A549 (cell line): ENCODE data around the gene CCR8.

ENCODE experiments used
- CHD2 ChIP-seq: fragments of 150-350 bp; IDR thresholded peaks from 2 replicates; pipeline ENCODE4 v1.6.1; 2014; ENCODE audit warnings: low read length; ENCODE audit not compliant: partially characterized antibody
- CTCF ChIP-seq: fragments of >200 bp; sonication (Bioruptor Twin); formaldehyde crosslinking; IDR thresholded peaks from 3 replicates; pipeline ENCODE4 v1.5.1; 2016
- EP300 ChIP-seq, 2 experiments: fragments of >200 bp; sonication (Bioruptor Twin); formaldehyde crosslinking; IDR thresholded peaks; 2 replicates in 1 of 2; 3 replicates in 1 of 2; pipeline ENCODE4 v1.6.1; 2016 to 2017
- MYC ChIP-seq: IDR thresholded peaks from 2 replicates; pipeline ENCODE4 v1.6.1; 2012; ENCODE audit warnings: mild to moderate bottlenecking, inconsistent platforms, low read length, improper control_type of control experiment, borderline replicate concordance
- POLR2A ChIP-seq: IDR thresholded peaks from 2 replicates; pipeline ENCODE4 v1.6.1; 2012; ENCODE audit warnings: mild to moderate bottlenecking, low read length
- TP53 ChIP-seq: fragments of 250-450 bp; sonication (Bioruptor Pico); IDR thresholded peaks from 2 replicates; pipeline ENCODE4 v1.5.0; 2021; ENCODE audit warnings: mild to moderate bottlenecking, moderate library complexity

- TF ChIP-seq TP53 (CRISPR knock-in tag) (no peak), CTCF (no peak), EP300 (IDR thresholded peaks at IDR 0.05) (no peak), CHD2 (no peak), MYC (no peak), POLR2A (no peak)
Observed at GRCh38 chr3:39350714-39351113, 21.2 kb downstream of the CCR8 start.
